Skeletal muscle tissue (tissue), 4 donors: ENCODE results near the gene DERL3. TPM values are rescaled to one million over a fixed set of nuclear protein-coding genes. Genes with fewer than 3 reads are reported as not detected.
A peak's percentile ranks its signal among the peaks of the same experiment; 100 is the strongest.
"Not testable (repeated sequence)": the region's sequence is repeated elsewhere in the genome, so short reads cannot be mapped to it uniquely, and the experiment has no call there.

Experiments used
- H3K27ac ChIP-seq: one replicate; pipeline ENCODE4 v1.7.0; 2013; ENCODE audit warnings: mild to moderate bottlenecking, low read depth, low read length, inconsistent platforms
- H3K27me3 ChIP-seq, 3 donors: one replicate each; pipeline ENCODE4 v1.7.0; 2013; ENCODE audit warnings: low read length in 3 of 3; ENCODE audit not compliant: control insufficient read depth in 3 of 3, insufficient read depth in 3 of 3
- H3K36me3 ChIP-seq, 3 donors: one replicate each; pipeline ENCODE4 v1.7.0; 2013; ENCODE audit warnings: low read length in 3 of 3; ENCODE audit not compliant: control insufficient read depth in 3 of 3, insufficient read depth in 3 of 3
- H3K4me1 ChIP-seq, 3 donors: one replicate each; pipeline ENCODE4 v1.7.0; 2013; ENCODE audit warnings: low read length in 3 of 3, mild to moderate bottlenecking in 3 of 3; ENCODE audit not compliant: control insufficient read depth in 3 of 3, insufficient read depth in 3 of 3
- H3K4me3 ChIP-seq, 3 donors: one replicate each; pipeline ENCODE4 v1.7.0; 2013; ENCODE audit warnings: low read length in 3 of 3
- H3K9ac ChIP-seq, 3 donors: one replicate each; pipeline ENCODE4 v1.7.0; 2013; ENCODE audit warnings: low read length in 3 of 3, mild to moderate bottlenecking in 3 of 3, moderate library complexity in 2 of 3, low read depth in 1 of 3
- H3K9me3 ChIP-seq, 3 donors: one replicate each; pipeline ENCODE4 v1.7.0; 2013; ENCODE audit warnings: low read length in 3 of 3; ENCODE audit not compliant: control insufficient read depth in 3 of 3
- total RNA-seq: library from RNA; depleted of rRNA; stranded (reverse); fragments of >200 nt; gene quantifications from one replicate; pipeline ENCODE4 v1.2.3, GENCODE V29; 2014
- donor health status: Osteomylitis.

DERL3 gene
- 1.0 TPM for total RNA-seq

- H3K9me3 ChIP-seq, result no peaks in the 10 kb centered on the region
- H3K4me3 ChIP-seq, result peak within 1 kb of the TSS in 2 of 3 donors; percentile 60 to 68
- H3K9ac ChIP-seq, result peak within 1 kb of the TSS in 1 of 3 donors; percentile 59
- H3K27me3 ChIP-seq, result no peaks in the 10 kb centered on the region
- peaks cover 39 to 47% (median 47%) of the 10 kb centered on the region in 3 donors for H3K4me1 ChIP-seq
- H3K36me3 ChIP-seq, result peaks cover 1 to 6% (median 6%) of the 10 kb centered on the region in 3 donors
- H3K27ac ChIP-seq, result peak within 1 kb of the TSS; percentile 72
These were observed at the start of gene DERL3 for GRCh38 chr22:23838681-23839468. DERL3 (minus strand) TSS chr22:23839006; CDS start chr22:23838987, 19 bp downstream.

GRCh38 chr22:23884140-23884539 is 45.3 kb upstream of the DERL3 start:
- Histone ChIP-seq H3K9me3 (no peaks in the 10 kb centered on the region), H3K27ac (no peak overlapping the region), H3K27me3 (no peaks in the 10 kb centered on the region), H3K36me3 (peaks cover 12 to 27% (median 12%) of the 10 kb centered on the region in 3 donors), H3K9ac (no peak overlapping the region), H3K4me3 (no peak overlapping the region), H3K4me1 (peaks cover 0 to 4% (median 0%) of the 10 kb centered on the region in 3 donors)

GRCh38 chr22:23883658-23884057 is 44.9 kb upstream of the DERL3 start:
- H3K27ac ChIP-seq, result no peak overlapping the region
- no peaks in the 10 kb centered on the region for H3K27me3 ChIP-seq
- H3K4me1 ChIP-seq, result peaks cover 0 to 3% (median 0%) of the 10 kb centered on the region in 3 donors
- H3K9ac ChIP-seq, result no peak overlapping the region
- no peak overlapping the region for H3K4me3 ChIP-seq
- no peaks in the 10 kb centered on the region for H3K9me3 ChIP-seq
- H3K36me3 ChIP-seq, result peaks cover 12 to 27% (median 12%) of the 10 kb centered on the region in 3 donors

- H3K4me1 ChIP-seq, result peaks cover 3 to 11% (median 8%) of the 10 kb centered on the region in 3 donors
These were observed 43.6 kb upstream of the DERL3 start for GRCh38 chr22:23882370-23882769.

GRCh38 chr22:23878219-23878618 is 39.4 kb upstream of the DERL3 start:
- no peak overlapping the region for H3K9ac ChIP-seq
- H3K27ac ChIP-seq, result no peak overlapping the region
- peaks cover 3 to 13% (median 8%) of the 10 kb centered on the region in 3 donors for H3K4me1 ChIP-seq
- H3K4me3 ChIP-seq, result no peak overlapping the region
- H3K36me3 ChIP-seq, result peaks cover 28 to 39% (median 35%) of the 10 kb centered on the region in 3 donors
- no peaks in the 10 kb centered on the region for H3K9me3 ChIP-seq
- no peaks in the 10 kb centered on the region for H3K27me3 ChIP-seq

More at GRCh38 chr22:23882370-23882769, 43.6 kb upstream of the DERL3 start:
- H3K9ac ChIP-seq, result no peak overlapping the region
- H3K9me3 ChIP-seq, result no peaks in the 10 kb centered on the region
- H3K36me3 ChIP-seq, result peaks cover 15 to 30% (median 17%) of the 10 kb centered on the region in 3 donors
- no peaks in the 10 kb centered on the region for H3K27me3 ChIP-seq
- no peak overlapping the region for H3K4me3 ChIP-seq
- no peak overlapping the region for H3K27ac ChIP-seq

- Histone ChIP-seq H3K4me1 (peaks cover 3 to 13% (median 8%) of the 10 kb centered on the region in 3 donors), H3K9me3 (no peaks in the 10 kb centered on the region), H3K27me3 (no peaks in the 10 kb centered on the region), H3K27ac (no peak overlapping the region), H3K9ac (no peak overlapping the region), H3K4me3 (no peak overlapping the region), H3K36me3 (peaks cover 28 to 39% (median 32%) of the 10 kb centered on the region in 3 donors)
These were observed 38.8 kb upstream of the DERL3 start for GRCh38 chr22:23877566-23877965.

GRCh38 chr22:23875801-23876200 is 37.0 kb upstream of the DERL3 start:
- Histone ChIP-seq H3K27me3 (no peaks in the 10 kb centered on the region), H3K9me3 (no peaks in the 10 kb centered on the region), H3K36me3 (peaks cover 21 to 34% (median 29%) of the 10 kb centered on the region in 3 donors)

GRCh38 chr22:23874871-23875270 is 36.1 kb upstream of the DERL3 start:
- Histone ChIP-seq H3K27ac (no peak overlapping the region), H3K36me3 (peaks cover 24 to 32% (median 31%) of the 10 kb centered on the region in 3 donors), H3K27me3 (no peaks in the 10 kb centered on the region), H3K4me3 (no peak overlapping the region), H3K9ac (no peak overlapping the region), H3K9me3 (no peaks in the 10 kb centered on the region), H3K4me1 (peaks cover 3 to 13% (median 8%) of the 10 kb centered on the region in 3 donors)

More at GRCh38 chr22:23875801-23876200, 37.0 kb upstream of the DERL3 start:
- Histone ChIP-seq H3K27ac (no peak overlapping the region), H3K4me3 (no peak overlapping the region), H3K4me1 (peaks cover 3 to 13% (median 8%) of the 10 kb centered on the region in 3 donors), H3K9ac (no peak overlapping the region)

- Histone ChIP-seq H3K9ac (no peak overlapping the region), H3K4me3 (no peak overlapping the region), H3K27ac (no peak overlapping the region), H3K9me3 (no peaks in the 10 kb centered on the region), H3K27me3 (no peaks in the 10 kb centered on the region), H3K36me3 (peaks cover 22 to 32% (median 30%) of the 10 kb centered on the region in 3 donors), H3K4me1 (peaks cover 0 to 6% (median 5%) of the 10 kb centered on the region in 3 donors)
These were observed 29.8 kb upstream of the DERL3 start for GRCh38 chr22:23868580-23868979.

- not testable (repeated sequence) for H3K4me1 ChIP-seq, H3K4me3 ChIP-seq, H3K27me3 ChIP-seq, H3K27ac ChIP-seq, H3K9ac ChIP-seq, H3K9me3 ChIP-seq
- peaks cover 25 to 30% (median 29%) of the 10 kb centered on the region in 3 donors for H3K36me3 ChIP-seq
These were observed 25.8 kb upstream of the DERL3 start for GRCh38 chr22:23864499-23865154.
